ENCODE measurements around the gene POGLUT2.

DNA sequence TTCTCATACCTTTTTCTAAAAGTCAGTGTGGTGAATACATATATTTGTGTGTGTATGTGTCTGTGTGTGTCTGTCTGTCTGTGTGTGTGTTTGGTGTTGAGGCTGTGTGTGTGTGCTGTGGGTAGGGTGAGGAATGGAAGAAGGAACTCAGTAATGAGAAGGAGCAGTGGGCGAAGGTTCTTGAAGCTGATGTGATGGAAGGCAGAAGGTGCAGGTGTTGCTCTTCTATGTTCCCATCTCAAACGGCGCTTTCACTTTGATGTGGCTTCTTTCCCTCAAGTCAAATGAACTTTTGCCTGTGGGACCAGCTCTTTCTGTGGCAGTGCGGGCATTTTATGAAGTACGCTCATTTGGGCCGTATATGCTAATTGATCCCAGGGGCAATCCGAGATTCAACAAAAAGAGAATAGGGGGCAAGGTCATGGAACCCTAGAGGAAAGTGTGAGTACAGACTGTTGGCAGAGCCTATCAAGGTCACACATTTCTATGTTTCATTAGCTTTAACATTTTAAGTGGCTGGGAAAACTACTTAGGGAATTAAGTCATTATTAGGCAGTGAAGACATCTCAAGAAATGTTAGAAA lies 15.3 kb upstream of the POGLUT2 start:
- TF ChIP-seq, protein P1, sequence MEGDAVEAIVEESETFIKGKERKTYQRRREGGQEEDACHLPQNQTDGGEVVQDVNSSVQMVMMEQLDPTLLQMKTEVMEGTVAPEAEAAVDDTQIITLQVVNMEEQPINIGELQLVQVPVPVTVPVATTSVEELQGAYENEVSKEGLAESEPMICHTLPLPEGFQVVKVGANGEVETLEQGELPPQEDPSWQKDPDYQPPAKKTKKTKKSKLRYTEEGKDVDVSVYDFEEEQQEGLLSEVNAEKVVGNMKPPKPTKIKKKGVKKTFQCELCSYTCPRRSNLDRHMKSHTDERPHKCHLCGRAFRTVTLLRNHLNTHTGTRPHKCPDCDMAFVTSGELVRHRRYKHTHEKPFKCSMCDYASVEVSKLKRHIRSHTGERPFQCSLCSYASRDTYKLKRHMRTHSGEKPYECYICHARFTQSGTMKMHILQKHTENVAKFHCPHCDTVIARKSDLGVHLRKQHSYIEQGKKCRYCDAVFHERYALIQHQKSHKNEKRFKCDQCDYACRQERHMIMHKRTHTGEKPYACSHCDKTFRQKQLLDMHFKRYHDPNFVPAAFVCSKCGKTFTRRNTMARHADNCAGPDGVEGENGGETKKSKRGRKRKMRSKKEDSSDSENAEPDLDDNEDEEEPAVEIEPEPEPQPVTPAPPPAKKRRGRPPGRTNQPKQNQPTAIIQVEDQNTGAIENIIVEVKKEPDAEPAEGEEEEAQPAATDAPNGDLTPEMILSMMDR (IDR thresholded peaks at IDR 0.05), result no peak
- no peak for TF ChIP-seq POLR2A (IDR thresholded peaks at IDR 0.05)
